Trophoblast cell (in vitro differentiated cells and primary cell): ENCODE measurements around the gene MTCH1.

ENCODE experiments used
- DNase-seq, 2 donors: peaks; one replicate each; pipeline ENCODE4 v3.0.0-alpha.2; 2016
- H2AFZ ChIP-seq: 2 replicates; pipeline ENCODE4 v1.6.1; 2013; ENCODE audit warnings: low read length, moderate library complexity, mild to moderate bottlenecking; ENCODE audit not compliant: insufficient read depth, poor library complexity
- H2AK5ac ChIP-seq: 2 replicates; pipeline ENCODE4 v1.6.1; 2013; ENCODE audit warnings: mild to moderate bottlenecking, low read length
- H2BK120ac ChIP-seq: 2 replicates; pipeline ENCODE4 v1.6.1; 2013; ENCODE audit warnings: low read length, mild to moderate bottlenecking, moderate library complexity; ENCODE audit not compliant: insufficient read depth, poor library complexity
- H2BK12ac ChIP-seq: 2 replicates; pipeline ENCODE4 v1.6.1; 2013; ENCODE audit warnings: mild to moderate bottlenecking, low read length, moderate library complexity
- H2BK5ac ChIP-seq: 2 replicates; pipeline ENCODE4 v1.6.1; 2013; ENCODE audit warnings: low read length, low read depth, moderate library complexity, mild to moderate bottlenecking; ENCODE audit not compliant: poor library complexity
- H3K14ac ChIP-seq: 2 replicates; pipeline ENCODE4 v1.6.1; 2013; ENCODE audit warnings: mild to moderate bottlenecking, low read length
- H3K18ac ChIP-seq: 2 replicates; pipeline ENCODE4 v1.6.1; 2013; ENCODE audit warnings: mild to moderate bottlenecking, low read length
- H3K23ac ChIP-seq: 2 replicates; pipeline ENCODE4 v1.6.1; 2013; ENCODE audit warnings: low read length
- H3K27ac ChIP-seq: 2 replicates; pipeline ENCODE4 v1.5.1; 2013; ENCODE audit warnings: low read depth, mild to moderate bottlenecking, inconsistent platforms, low read length, moderate library complexity
- H3K27me3 ChIP-seq: 2 replicates; pipeline ENCODE4 v1.6.1; 2013; ENCODE audit warnings: inconsistent platforms, mild to moderate bottlenecking, low read length, moderate library complexity; ENCODE audit not compliant: insufficient read depth
- H3K36me3 ChIP-seq, 2 experiments: 1 replicate in 1 of 2; 2 replicates in 1 of 2; pipeline ENCODE4 v1.6.1; 2013; ENCODE audit warnings: low read length in 2 of 2, mild to moderate bottlenecking in 2 of 2, moderate library complexity in 1 of 2; ENCODE audit not compliant: insufficient read depth in 2 of 2, control insufficient read depth in 1 of 2
- H3K4ac ChIP-seq: 2 replicates; pipeline ENCODE4 v1.6.1; 2013; ENCODE audit warnings: low read depth, mild to moderate bottlenecking, low read length, moderate library complexity
- H3K4me1 ChIP-seq, 2 experiments: 1 replicate in 1 of 2; 2 replicates in 1 of 2; pipeline ENCODE4 v1.6.1; 2013; ENCODE audit warnings: low read length in 2 of 2, mild to moderate bottlenecking in 2 of 2, moderate library complexity in 1 of 2; ENCODE audit not compliant: insufficient read depth in 2 of 2, control insufficient read depth in 1 of 2
- H3K4me2 ChIP-seq: 2 replicates; pipeline ENCODE4 v1.6.1; 2013; ENCODE audit warnings: inconsistent platforms, mild to moderate bottlenecking, low read length, moderate library complexity
- H3K4me3 ChIP-seq: 2 replicates; pipeline ENCODE4 v1.5.1; 2013; ENCODE audit warnings: mild to moderate bottlenecking, low read depth, low read length, inconsistent platforms
- H3K79me1 ChIP-seq: one replicate; pipeline ENCODE4 v1.6.1; 2013; ENCODE audit warnings: low read length
- H3K79me2 ChIP-seq: 2 replicates; pipeline ENCODE4 v1.6.1; 2013; ENCODE audit warnings: low read length, mild to moderate bottlenecking; ENCODE audit not compliant: control insufficient read depth, insufficient read depth, poor library complexity
- H3K9ac ChIP-seq: 2 replicates; pipeline ENCODE4 v1.6.1; 2013; ENCODE audit warnings: mild to moderate bottlenecking, low read length
- H3K9me3 ChIP-seq: 2 replicates; pipeline ENCODE4 v1.6.1; 2013; ENCODE audit warnings: low read depth, mild to moderate bottlenecking, control low read depth, inconsistent platforms, low read length; ENCODE audit not compliant: insufficient read depth
- H4K12ac ChIP-seq: 2 replicates; pipeline ENCODE4 v1.6.1; 2013; ENCODE audit warnings: low read depth, mild to moderate bottlenecking, low read length, moderate library complexity
- H4K8ac ChIP-seq: 2 replicates; pipeline ENCODE4 v1.6.1; 2013; ENCODE audit warnings: low read depth, mild to moderate bottlenecking, low read length, moderate library complexity
- H4K91ac ChIP-seq: one replicate; pipeline ENCODE4 v1.6.1; 2013; ENCODE audit warnings: low read depth, mild to moderate bottlenecking, low read length, moderate library complexity
- WGBS: extraction: QIAGEN DNeasy Blood & Tissue Kit; methylation state at CpG from one replicate; pipeline ENCODE4 v1.1.7; 2013; ENCODE audit warnings: missing lambda C conversion rate; ENCODE audit not compliant: insufficient read length, insufficient coverage; ENCODE audit errors: extremely low coverage; 5-methylcytosine and 5-hydroxymethylcytosine counted together

Gene MTCH1

DNA sequence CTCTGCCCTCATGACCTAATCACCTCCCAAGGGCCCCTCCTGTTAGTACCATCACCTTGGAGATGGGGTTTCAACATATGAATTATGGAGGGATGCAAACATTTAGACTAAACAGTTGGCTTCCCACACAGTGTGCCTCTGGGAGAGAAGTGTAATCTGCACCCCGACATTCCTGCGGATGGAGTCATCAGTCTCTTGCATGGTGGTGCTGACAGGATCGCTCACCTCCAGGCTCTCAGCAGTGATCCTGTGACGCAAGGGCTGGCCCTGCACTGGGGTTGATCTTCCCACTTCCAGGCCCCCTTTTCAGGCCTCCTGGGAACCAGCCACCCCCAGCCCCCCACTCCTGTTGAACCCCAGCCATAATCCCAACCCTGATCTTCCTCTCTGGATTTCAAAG lies 47.5 kb downstream of the MTCH1 start:
- Histone ChIP-seq H3K4ac (no peak overlapping the region), H4K91ac (no peak overlapping the region), H3K79me1 (no peaks in the 10 kb centered on the region), H3K18ac (no peak overlapping the region), H3K36me3 (no peaks in the 10 kb centered on the region), H3K23ac (no peak overlapping the region), H2AFZ (no peak overlapping the region), H3K4me2 (no peak overlapping the region), H2AK5ac (no peak overlapping the region), H3K79me2 (no peaks in the 10 kb centered on the region), H3K4me1 (peaks cover 0 to 2% of the 10 kb centered on the region in 2 experiments), H3K9ac (no peak overlapping the region), H3K9me3 (no peaks in the 10 kb centered on the region), H4K8ac (no peak overlapping the region), H3K27me3 (no peaks in the 10 kb centered on the region), H2BK5ac (no peak overlapping the region), H2BK120ac (no peak overlapping the region), H2BK12ac (no peak overlapping the region), H3K14ac (no peak overlapping the region), H4K12ac (no peak overlapping the region), H3K27ac (no peak overlapping the region), H3K4me3 (no peak overlapping the region)
- no peak for DNase-seq
- WGBS, result no CpG with 5 or more reads among the region's 4 CpGs

DNA sequence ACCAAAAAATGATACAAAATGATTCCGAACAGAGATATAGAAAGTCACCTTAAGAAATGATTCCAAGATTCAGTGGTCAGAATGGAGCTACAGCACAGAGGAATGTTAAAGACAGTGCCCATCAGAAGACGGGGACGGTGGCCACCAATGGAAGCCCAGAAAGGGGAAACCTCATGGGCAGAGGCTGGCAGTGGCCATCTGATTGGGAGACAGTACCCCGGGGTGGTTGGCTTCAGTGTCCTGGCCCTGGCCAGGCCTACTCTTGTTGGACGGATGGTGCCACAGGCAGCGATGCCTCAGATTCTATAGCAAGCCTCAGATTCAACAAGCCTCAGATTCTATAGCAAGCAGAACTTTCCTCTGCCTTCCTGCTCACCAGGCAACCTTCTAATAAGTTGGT lies 48.1 kb downstream of the MTCH1 start:
- DNase-seq, result no peak
- H3K27ac ChIP-seq, result no peak overlapping the region
- WGBS, result no CpG with 5 or more reads among the region's 6 CpGs

DNA sequence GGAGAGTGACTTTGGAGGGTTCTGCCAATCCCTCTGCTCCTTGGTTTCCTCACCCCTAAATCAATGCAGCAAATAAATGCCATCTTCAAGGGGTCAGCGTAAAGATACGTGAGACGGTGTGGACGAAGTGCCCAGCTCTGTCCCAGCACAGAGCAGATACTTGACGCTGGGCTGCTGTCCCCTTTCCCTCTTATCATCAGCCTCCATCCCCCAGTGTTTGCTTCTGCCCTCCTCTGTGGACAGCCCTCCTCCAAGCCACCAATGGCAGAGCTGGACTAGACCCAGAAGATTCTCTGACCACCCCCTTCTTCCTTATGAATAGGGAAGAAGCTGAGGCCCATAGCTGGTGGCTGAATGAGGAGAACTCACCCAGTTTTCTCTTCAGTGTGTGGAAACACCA lies 49.2 kb downstream of the MTCH1 start:
- peaks cover 0 to 2% of the 10 kb centered on the region in 2 experiments for H3K4me1 ChIP-seq
- no peak overlapping the region for H4K8ac ChIP-seq
- no peaks in the 10 kb centered on the region for H3K79me2 ChIP-seq
- no peaks in the 10 kb centered on the region for H3K27me3 ChIP-seq
- no peaks in the 10 kb centered on the region for H3K79me1 ChIP-seq
- H3K4ac ChIP-seq, result no peak overlapping the region
- H2BK5ac ChIP-seq, result no peak overlapping the region
- no peak overlapping the region for H3K14ac ChIP-seq
- H3K4me3 ChIP-seq, result no peak overlapping the region
- no peak overlapping the region for H4K12ac ChIP-seq
- no CpG with 5 or more reads among the region's 5 CpGs for WGBS
- no peaks in the 10 kb centered on the region for H3K9me3 ChIP-seq
- H3K23ac ChIP-seq, result no peak overlapping the region
- H4K91ac ChIP-seq, result no peak overlapping the region
- H2BK120ac ChIP-seq, result no peak overlapping the region
- no peak overlapping the region for H3K18ac ChIP-seq
- no peak overlapping the region for H2BK12ac ChIP-seq
- H2AK5ac ChIP-seq, result no peak overlapping the region
- H2AFZ ChIP-seq, result no peak overlapping the region
- H3K36me3 ChIP-seq, result no peaks in the 10 kb centered on the region
- H3K4me2 ChIP-seq, result no peak overlapping the region
- no peak overlapping the region for H3K9ac ChIP-seq
- no peak for DNase-seq
- no peak overlapping the region for H3K27ac ChIP-seq

More for the DNA sequence above, 48.1 kb downstream of the MTCH1 start:
- Histone ChIP-seq H3K18ac (no peak overlapping the region), H4K8ac (no peak overlapping the region), H3K79me1 (no peaks in the 10 kb centered on the region), H3K9ac (no peak overlapping the region), H4K91ac (no peak overlapping the region), H3K27me3 (no peaks in the 10 kb centered on the region), H3K36me3 (no peaks in the 10 kb centered on the region), H2AFZ (no peak overlapping the region), H2BK120ac (no peak overlapping the region), H3K23ac (no peak overlapping the region), H4K12ac (no peak overlapping the region), H3K4me3 (no peak overlapping the region), H2BK12ac (no peak overlapping the region), H3K79me2 (no peaks in the 10 kb centered on the region), H3K14ac (no peak overlapping the region), H3K4ac (no peak overlapping the region), H3K4me1 (peaks cover 0 to 2% of the 10 kb centered on the region in 2 experiments), H2AK5ac (no peak overlapping the region), H3K4me2 (no peak overlapping the region), H2BK5ac (no peak overlapping the region), H3K9me3 (no peaks in the 10 kb centered on the region)

DNA sequence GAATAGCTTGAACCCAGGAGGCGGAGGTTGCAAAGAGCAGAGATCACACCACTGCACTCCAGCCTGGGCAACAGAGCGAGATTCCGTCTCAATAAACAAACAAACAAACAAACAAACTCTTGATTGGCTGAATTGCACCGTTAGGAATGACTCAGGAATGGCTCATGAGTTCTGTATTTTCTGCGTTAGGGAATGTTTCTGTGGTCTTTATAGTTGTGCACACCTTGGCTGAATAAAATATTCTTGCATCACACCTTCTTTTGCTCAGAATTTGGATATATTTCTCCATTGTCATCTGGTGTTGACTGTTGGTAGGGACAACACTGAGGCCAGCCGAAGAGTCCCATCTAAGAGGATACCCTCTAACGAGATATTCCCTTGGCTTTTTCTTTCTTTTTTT lies 51.1 kb downstream of the MTCH1 start:
- Histone ChIP-seq H3K27me3 (no peaks in the 10 kb centered on the region), H3K9ac (no peak overlapping the region), H3K9me3 (no peaks in the 10 kb centered on the region), H2BK120ac (no peak overlapping the region), H2AFZ (no peak overlapping the region), H3K27ac (no peak overlapping the region), H3K4me2 (no peak overlapping the region), H3K4ac (no peak overlapping the region), H2BK5ac (no peak overlapping the region), H3K79me1 (no peaks in the 10 kb centered on the region), H4K91ac (no peak overlapping the region), H3K4me3 (no peak overlapping the region), H4K8ac (no peak overlapping the region), H2AK5ac (no peak overlapping the region), H2BK12ac (no peak overlapping the region), H3K79me2 (no peaks in the 10 kb centered on the region), H3K14ac (no peak overlapping the region), H3K4me1 (peaks cover 0 to 2% of the 10 kb centered on the region in 2 experiments), H3K23ac (no peak overlapping the region), H4K12ac (no peak overlapping the region), H3K18ac (no peak overlapping the region), H3K36me3 (no peaks in the 10 kb centered on the region)
- DNase-seq, result no peak
- no CpG with 5 or more reads among the region's 7 CpGs for WGBS
